ENCODE data around the gene AP1S1.

GRCh38 chr7:101166648-101166908 lies 12.3 kb downstream of the AP1S1 start:
- TF ChIP-seq POLR2A (IDR thresholded peaks at IDR 0.05; ENCODE audit: low read depth, low read length) (no peak), POLR2AphosphoS5 (IDR thresholded peaks at IDR 0.05; ENCODE audit: low read depth, low read length) (no peak)

All from GM12891 (cell line).